Left colon (tissue), 2 donors: Measurements from ENCODE around the gene ADCY10. TPM values are rescaled to one million over a fixed set of nuclear protein-coding genes. Genes with fewer than 3 reads are reported as not detected.
A peak's percentile ranks its signal among the peaks of the same experiment; 100 is the strongest.
"Not testable (repeated sequence)": the region's sequence is repeated elsewhere in the genome, so short reads cannot be mapped to it uniquely, and the experiment has no call there.

Experiments
- ATAC-seq: fragments of 200-7000 bp; cut with Tn5 transposase; one replicate; pipeline ENCODE4 v1.9.1; 2020; ENCODE audit warnings: mild to moderate bottlenecking, moderate library complexity
- DNase-seq, 2 donors: peaks; one replicate each; pipeline ENCODE4 v3.0.0-alpha.2; 2020
- intact Hi-C, 2 donors: fragments of 100-400 bp; cut with DNase I in 1 of 2; cut with micrococcal nuclease in 1 of 2; formaldehyde crosslinking; loops; one replicate each; pipeline versions ENCODE4 v1.11.2 to v1.14.0; 2022; cut with DNase I, micrococcal nuclease
- long read RNA-seq: library from polyadenylated mRNA; unstranded; transcript quantifications from one replicate; pipeline ENCODE4 v2.0.0, GENCODE V29; 2021
- total RNA-seq, 2 donors: library from RNA; stranded (reverse); fragmentation: NEBNext Ultra II Directional; extraction: Animal tissue kit (Norgen Biotek cat#: 25700); gene quantifications; one replicate each; pipeline ENCODE4 v1.2.1, GENCODE V29; 2021
- donor health status: DM: no; HTN: no; CAD: no.
- donor health status: DM: yes; HTN: yes; CAD: no.

Gene ADCY10
- under 1 TPM; 0.42 to 0.64 TPM for total RNA-seq
- long read RNA-seq: 0 reads

DNA sequence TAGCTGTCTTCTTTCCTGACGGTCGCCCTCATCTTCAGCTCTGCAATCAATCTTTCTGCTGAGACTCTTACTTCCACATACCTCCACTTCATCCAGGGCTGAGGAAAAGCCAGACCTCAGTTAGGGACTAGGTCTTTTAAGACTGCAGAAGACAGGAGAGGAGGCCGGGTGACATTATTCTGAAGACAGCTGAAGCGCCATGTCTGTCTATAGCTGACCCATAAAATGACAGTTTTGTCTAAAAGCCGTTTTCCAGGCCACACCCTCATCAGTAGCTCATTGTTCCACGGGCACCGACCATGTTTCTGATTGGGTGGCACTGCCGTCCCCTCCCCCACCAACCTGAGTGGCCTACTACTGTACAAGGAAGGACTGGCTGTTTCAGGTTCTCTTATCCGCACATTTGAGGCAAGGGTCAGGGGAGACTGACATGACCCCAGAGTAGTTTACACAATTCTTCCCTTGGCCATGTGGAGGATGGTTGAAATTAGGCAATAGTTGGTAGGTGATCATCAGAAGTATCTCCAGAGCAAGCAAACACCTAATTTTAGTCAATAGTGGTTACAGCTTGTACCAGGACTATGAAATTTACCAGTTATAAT, at the start of gene ADCY10:
Gene ADCY10 (minus strand): TSS at position 240 of the 602 bp plus-strand sequence. CDS start 8,994 bp downstream, outside the sequence.
- DNase-seq (peak; percentile 43 to 46), ATAC-seq (peak; percentile 50)
- intact Hi-C loops: no loop called here

- intact Hi-C loops: no loop called here
- no peak for ATAC-seq
Observed at GRCh38 chr1:167957710-167958109, 43.8 kb upstream of the ADCY10 start.

DNA sequence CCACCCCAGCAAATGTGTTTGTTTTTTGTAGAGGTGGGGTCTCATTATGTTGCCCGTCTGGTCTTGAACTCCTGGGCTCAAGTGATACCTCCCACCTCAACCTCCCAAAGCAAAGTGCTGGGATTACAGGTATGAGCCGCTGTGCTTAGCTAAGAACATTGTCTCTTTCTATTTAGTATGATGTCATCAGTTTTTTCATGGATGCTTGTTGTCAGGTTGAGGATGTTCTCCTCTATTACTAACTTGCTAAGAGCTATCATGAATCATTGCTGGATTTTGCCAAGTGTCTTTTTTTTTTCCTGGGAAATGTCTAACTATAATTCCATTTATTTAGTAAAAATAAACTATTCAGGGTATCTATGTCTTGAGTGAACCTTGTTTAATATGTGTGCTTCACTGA, 42.0 kb upstream of the ADCY10 start:
- intact Hi-C loops: no loop called here
- no peak for DNase-seq
- no peak for ATAC-seq

More at GRCh38 chr1:167957710-167958109, 43.8 kb upstream of the ADCY10 start:
- no peak for DNase-seq

GRCh38 chr1:167950569-167950968, 36.6 kb upstream of the ADCY10 start:
- no peak for DNase-seq
- intact Hi-C loops: no loop called here
- ATAC-seq: peak; percentile 50

DNA sequence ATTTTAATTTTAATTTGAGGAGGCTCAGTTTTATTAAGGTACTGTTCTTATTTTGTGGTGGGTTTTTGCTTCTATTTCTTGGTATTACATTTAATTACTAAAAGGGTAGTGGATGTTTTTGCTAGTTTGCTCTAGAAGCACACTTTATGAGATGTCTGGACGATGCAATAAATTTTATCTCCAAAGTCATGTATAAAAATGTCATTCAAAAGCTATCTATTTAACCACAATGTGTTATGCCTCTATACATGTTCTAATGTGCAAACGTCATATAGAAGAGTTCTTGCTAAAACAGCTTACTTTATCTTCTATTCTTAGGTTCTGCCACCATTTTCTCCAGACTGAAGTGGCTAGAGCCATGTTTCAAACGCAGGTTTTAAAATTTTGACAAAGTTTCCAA, 35.9 kb upstream of the ADCY10 start:
- no peak for DNase-seq
- intact Hi-C loops: no loop called here
- no peak for ATAC-seq

DNA sequence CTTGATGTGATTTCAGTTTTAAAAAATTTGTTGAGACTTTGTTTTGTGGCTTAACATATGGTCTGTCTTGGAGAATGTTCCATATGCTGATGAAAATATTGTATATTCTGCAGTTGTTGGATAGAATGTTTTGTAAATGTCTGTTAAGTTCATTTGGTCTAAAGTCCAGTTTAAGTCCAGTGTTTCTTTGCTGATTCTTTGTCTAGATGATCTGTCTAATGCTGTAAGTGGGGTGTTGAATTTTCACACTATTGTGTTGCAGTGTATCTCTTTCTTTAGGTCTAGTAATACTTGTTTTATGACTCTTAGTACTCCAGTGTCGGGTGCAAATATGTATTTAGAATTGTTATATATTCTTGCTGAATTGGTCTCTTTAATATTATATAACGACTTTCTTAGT, 33.8 kb upstream of the ADCY10 start:
- peak; percentile 49 for ATAC-seq
- intact Hi-C loops: no loop called here
- DNase-seq: no peak

DNA sequence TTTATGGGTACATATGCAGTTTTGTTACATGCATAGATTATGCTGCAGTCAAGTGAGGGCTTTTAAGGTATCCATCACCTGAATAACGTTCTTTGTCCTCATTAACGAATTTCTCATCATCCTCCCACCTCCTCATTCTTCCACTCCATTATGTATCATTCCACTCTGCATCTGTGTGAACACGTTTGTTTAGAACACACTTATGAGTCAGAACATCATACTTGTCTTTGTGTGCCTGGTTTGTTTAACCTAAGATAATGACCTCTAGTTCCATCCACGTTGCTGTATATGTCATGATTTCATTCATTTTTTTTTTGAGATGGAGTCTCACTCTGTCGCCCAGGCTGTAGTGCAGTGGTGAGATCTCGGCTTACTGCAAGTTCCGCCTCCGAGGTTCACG, 29.6 kb upstream of the ADCY10 start:
- intact Hi-C loops: no loop called here
- DNase-seq: no peak
- ATAC-seq: no peak

GRCh38 chr1:167940264-167940663, 26.3 kb upstream of the ADCY10 start:
- intact Hi-C loops: no loop called here
- no peak for ATAC-seq
- DNase-seq: no peak

DNA sequence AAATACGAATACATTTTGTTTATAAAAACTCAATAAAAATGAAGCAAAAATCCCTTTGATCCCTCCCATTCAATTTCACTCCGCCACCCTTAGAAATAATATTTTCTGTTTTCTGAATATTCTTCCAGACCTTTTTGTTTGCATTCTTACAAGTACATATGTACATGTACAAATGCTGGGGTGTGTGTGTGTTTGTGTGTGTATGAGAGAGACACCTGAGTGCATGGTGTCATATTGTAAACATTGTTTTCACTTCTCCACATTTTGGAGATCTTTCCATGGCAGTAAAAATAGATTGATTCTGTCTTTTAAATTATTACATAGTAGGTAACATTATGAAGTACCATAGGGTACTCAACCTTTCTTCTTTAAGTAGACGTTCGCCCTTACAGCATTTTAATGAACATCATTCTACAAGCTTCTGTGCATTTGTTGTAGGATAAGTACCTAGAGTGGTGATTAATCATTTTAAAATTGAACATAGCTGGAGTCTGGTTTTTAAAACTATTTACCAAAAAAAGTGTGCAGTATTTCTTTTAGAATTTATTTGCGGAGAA, 24.2 kb upstream of the ADCY10 start:
- no peak for ATAC-seq
- DNase-seq: no peak
- intact Hi-C loops: loop anchor here in 1 of 2 donors (10.0 kb wide), 1 partner anchor 223 kb away; no protein-coding TSS in a partner anchor

- intact Hi-C loops: loop anchor here in 1 of 2 donors (10.0 kb wide), 1 partner anchor 223 kb away; no protein-coding TSS in a partner anchor
- no peak for DNase-seq
- no peak for ATAC-seq
Observed at GRCh38 chr1:167937709-167938010, 23.7 kb upstream of the ADCY10 start.

DNA sequence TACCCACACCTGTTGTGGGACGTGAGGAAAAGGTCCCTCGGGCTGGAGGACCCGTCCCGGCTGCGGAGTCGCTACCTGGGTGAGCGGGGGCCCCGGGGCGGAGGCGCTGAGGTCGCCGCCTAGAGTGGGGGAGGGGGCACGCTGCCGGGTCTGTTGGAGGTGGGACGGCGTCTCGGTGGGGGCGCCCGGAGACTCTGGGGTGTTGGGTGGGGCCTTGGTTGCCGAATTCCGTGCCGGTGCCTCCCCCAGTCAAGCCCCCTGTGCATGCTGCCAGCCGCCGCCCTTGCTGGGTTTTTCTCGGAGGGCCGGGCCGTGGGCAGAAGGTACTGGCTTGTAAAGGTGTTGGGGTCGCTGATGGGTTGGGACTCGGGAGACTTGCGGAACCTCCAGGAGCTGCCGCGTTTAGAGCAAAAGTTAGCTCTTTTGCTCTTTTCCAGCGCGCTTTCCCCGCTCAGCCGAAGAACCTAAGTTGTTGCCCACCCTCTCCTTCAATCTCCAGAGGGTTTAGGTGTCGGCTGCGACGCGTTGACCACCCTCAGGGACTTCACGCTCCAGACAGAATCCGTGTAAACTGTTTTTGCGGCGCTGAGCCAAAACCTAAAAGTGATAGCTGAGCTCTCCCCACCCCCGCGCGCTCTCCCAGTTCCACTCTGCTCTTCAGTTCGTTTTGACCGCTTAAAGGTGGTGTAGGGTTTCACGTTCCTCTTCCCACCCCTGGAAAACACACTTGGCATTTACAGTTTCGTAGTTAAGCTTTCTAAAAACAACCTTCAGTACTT, 23.2 kb upstream of the ADCY10 start, which contains the start of gene MPC2:
Gene MPC2 (minus strand): TSS at position 143 of the 779 bp plus-strand sequence. CDS start 1,231 bp downstream, outside the sequence.
- ATAC-seq (peak; percentile 19), DNase-seq (peak; percentile 72 to 83)
- intact Hi-C loops: loop anchor here in 1 of 2 donors (10.0 kb wide), 1 partner anchor 222 kb away; no protein-coding TSS in a partner anchor

DNA sequence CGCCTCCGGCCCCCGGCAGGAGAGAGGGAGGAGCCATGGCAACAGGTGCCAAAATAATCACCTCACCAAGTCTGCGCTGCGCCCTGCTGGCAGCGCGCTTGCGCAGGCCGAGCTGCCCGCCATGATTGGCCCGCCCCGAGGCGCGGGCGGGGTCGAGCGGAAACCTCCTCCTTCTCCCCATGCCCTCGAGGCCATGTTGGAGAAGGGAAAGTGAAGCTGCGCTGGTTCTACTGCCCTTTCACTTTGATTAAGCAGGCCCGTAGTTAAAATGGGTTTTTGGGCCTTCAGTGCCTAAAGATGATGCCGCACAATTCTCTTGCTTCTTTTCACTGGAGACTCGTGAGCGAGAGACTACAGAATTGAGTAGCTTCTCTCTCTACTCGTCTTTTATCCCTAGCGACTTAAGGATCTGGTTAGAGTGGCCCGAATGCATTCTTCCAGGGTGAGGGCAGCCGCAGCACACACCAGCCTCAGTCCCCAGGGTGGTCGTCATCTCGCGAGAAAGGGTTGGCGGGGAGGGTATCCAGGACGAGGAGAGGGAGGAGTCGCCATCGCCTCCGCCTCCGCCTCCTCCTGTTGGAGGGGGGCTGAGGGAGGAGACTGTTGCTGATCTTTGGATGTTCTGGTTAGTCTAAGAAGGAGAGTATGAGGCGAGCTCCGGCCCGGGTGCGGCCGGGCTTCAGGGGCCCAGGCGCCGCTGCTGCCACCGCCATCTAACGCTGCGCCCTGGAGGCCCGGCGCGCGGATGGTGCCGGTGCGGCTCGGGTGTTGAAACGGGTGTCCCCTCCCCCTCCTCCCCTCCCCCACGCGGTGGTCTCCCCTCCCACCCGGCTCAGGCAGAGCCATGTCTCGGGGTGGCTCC, 22.4 kb upstream of the ADCY10 start, which contains the start of gene DCAF6:
Gene DCAF6 (plus strand): TSS at position 616 of the 862 bp plus-strand sequence. CDS start 229 bp downstream, at position 845.
- intact Hi-C loops: loop anchor here in 1 of 2 donors (10.0 kb wide), 1 partner anchor 221 kb away; no protein-coding TSS in a partner anchor
- DNase-seq (peak; percentile 95 to 98), ATAC-seq (peak; percentile 83)

DNA sequence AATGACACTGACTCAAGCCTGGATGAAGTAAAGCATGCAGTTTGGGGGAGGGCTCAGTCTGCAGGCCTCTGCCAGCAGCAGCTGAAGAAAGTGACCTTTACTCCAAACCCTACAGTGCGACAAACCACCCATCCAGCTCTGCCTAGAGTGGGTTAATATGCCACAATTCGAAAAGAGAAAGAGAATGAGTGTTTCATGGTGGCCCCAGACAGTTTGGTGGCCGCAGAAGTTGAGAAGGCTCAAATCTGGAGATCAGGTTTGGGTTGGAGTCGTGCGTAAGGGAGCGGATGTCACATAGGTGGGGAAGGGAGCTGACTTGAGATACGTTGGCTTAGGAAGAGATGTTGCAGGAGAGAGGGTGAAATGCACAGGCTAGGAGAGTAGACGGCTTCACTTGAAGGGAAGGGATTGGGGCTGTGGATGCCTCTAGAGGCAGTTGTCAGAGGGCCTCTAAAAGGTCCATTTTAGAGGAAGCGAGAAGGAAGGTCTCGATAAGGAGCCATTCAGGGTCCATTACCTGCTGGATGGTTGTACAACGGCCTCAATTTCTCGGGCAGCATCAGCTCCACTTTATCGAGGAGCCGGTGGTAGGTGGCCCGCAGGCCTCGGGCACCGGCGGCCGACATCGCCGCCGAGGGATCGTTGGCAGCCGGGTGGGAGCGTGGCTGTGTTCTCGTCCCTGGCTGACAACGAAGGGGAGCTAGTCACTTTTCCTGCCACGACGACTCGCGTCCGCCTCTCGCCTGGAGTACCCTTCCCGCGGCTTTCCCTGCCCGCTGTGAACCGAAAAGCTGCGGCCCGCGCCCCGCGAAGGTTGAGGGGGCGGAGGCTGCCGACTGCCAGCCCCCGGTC, 21.5 kb upstream of the ADCY10 start:
- DNase-seq (peak; percentile 54 to 55), ATAC-seq (peak; percentile 46)
- intact Hi-C loops: loop anchor here in 1 of 2 donors (10.0 kb wide), 1 partner anchor 221 kb away; no protein-coding TSS in a partner anchor

DNA sequence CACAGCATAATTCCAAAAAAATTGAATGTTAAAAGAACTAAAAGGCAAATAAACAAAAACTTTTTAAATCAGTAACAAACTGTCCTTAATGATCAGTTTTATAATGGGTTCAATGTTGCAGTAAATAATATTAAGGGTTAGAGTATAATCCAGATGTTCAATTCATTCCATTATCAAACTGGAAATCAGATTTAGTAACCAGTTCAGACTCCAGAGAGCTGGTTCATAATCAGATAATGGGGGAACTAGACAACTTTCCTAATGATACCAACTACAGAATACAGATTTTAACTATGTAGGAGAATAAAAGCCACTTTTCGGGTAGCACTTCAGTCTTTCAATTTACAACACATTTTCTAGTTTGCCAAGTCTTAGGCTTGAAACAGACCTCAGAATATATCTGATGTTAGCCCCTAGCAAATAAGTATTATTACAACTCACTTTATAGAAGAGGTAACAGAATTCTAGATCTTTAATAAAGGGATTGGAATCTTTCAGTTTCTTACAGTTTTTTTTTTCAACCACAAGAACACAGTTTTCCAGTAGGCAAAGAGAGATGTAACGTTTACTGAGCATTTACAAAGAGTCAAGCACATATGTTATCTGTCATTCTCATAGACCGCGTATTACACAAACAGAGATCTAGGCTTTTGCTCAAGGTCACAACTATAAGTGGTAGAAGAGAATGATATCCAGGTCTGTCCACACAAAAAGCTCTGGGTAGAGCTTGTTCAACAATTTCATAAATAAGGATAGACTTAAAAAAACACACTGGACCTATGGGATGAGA, 20.7 kb upstream of the ADCY10 start:
- intact Hi-C loops: loop anchor here in 1 of 2 donors (10.0 kb wide), 1 partner anchor 220 kb away; no protein-coding TSS in a partner anchor
- DNase-seq (no peak), ATAC-seq (no peak)

- no peak for ATAC-seq
- intact Hi-C loops: loop anchor here in 1 of 2 donors (10.0 kb wide), 1 partner anchor 219 kb away; no protein-coding TSS in a partner anchor
- DNase-seq: no peak
Observed at GRCh38 chr1:167933788-167934187, 19.9 kb upstream of the ADCY10 start.

GRCh38 chr1:167929725-167930124, 15.8 kb upstream of the ADCY10 start:
- no peak for DNase-seq
- intact Hi-C loops: loop anchor here in 1 of 2 donors (10.0 kb wide), 1 partner anchor 215 kb away; no protein-coding TSS in a partner anchor
- ATAC-seq: peak; percentile 49

DNA sequence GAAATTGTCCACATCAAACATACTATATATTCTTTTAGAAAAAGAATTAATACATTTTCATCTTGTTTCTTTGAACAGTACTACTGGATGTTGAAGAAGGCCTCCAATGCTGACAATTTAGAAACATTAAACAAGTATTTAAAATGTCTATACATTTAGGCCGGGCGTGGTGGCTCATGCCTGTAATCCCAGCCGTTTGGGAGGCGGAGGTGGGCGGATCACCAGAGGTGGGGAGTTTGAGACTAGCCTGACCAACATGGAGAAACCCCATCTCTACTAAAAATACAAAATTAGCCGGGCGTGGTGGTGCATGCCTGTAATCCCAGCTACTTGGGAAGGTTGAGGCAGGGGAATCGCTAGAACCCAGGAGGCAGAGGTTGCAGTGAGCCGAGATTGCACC, 15.0 kb upstream of the ADCY10 start:
- intact Hi-C loops, ATAC-seq: not testable (repeated sequence)
- DNase-seq: peak in 1 of 2 donors; percentile 33
